ENCODE measurements around the gene EPHA10.
"Not testable (repeated sequence)": the region's sequence is repeated elsewhere in the genome, so short reads cannot be mapped to it uniquely, and the experiment has no call there.

GRCh38 chr1:37737975-37738374 lies 26.9 kb downstream of the EPHA10 start:
- TF ChIP-seq CTCF (conservative IDR thresholded peaks at IDR 0.05); EZH2 (IDR thresholded peaks at IDR 0.05; ENCODE audit: low read depth): not testable (repeated sequence)
